Measurements from ENCODE around the gene LGALS12.

Gene LGALS12

DNA sequence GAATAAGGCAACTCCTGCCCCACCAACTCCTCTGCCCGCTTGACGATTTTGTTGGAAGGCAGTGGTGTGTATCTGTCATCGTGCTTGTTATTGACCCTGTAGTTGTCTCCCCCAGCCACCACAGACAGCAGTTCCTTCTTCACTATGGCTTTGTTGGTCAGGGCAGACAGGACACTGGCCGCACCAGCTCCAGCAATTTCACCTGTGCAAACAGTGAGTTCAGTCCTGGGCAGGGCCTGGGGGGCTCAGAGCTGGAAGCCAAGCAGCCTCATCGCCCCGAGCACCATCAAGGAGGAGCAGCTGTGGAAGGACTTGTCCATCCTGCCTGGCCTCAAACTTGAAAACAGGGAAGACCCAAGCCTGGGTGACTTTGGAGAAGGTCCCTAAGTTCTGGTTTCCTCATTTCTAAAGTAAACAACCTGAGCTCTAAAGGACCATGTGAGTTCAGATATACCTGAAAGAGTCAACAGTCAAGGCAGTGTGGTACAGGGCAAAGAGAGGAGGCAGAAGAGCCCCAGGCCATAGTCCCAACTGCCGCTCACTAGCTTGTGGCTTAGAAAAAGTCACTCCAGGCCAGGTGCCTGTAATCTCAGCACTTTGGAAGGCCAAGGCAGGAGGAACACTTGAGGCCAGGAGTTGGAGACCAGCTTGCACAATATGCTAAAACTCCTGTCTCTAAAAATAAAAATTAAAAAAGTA lies 52.7 kb downstream of the LGALS12 start:
- peaks cover 74% of the 10 kb centered on the region for H3K4me1 Mint-ChIP-seq
- no peaks in the 10 kb centered on the region for H3K36me3 Mint-ChIP-seq
- no peaks in the 10 kb centered on the region for H3K27me3 Mint-ChIP-seq
- H3K4me3 Mint-ChIP-seq, result no peak overlapping the region
- no peak overlapping the region for H3K27ac Mint-ChIP-seq
- H3K9me3 Mint-ChIP-seq, result no peaks in the 10 kb centered on the region

DNA sequence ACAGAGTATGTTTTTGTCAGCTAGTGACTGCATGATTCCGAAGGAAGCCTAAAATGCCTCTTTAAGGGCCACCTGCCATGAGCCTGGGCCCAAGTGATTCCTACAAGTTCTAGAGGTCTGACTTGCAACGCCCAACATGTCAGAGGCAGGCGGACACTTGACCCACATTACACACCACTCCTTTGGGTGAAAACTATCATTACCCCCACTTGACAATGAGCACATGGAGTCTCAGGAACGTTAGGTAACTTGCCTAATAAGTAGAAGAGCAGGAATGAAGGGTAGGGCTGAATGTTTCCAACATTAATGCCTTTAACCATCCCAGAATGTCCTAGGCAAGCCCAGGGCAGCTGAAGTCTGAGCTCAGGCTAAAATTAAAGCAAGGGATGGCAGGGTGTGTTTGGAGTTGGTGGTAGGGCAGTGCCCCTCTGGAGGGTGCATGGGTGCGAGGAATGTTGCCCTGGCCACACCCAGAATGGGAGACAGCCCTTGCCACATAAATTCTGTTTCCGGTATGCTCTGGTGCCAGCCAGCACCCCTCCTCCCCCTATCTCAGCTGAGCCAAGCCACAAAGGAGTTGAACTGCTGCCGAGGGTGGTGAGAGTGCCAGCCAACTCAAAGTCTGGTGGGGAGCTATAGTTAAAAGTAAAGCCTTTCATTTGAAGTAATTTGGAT lies 54.8 kb downstream of the LGALS12 start:
- H3K36me3 Mint-ChIP-seq, result no peaks in the 10 kb centered on the region
- no peaks in the 10 kb centered on the region for H3K9me3 Mint-ChIP-seq
- H3K4me1 Mint-ChIP-seq, result peaks cover 73% of the 10 kb centered on the region
- peak overlapping the region; percentile 27 for H3K4me3 Mint-ChIP-seq
- peak overlapping the region; percentile 19 for H3K27ac Mint-ChIP-seq
- H3K27me3 Mint-ChIP-seq, result no peaks in the 10 kb centered on the region

DNA sequence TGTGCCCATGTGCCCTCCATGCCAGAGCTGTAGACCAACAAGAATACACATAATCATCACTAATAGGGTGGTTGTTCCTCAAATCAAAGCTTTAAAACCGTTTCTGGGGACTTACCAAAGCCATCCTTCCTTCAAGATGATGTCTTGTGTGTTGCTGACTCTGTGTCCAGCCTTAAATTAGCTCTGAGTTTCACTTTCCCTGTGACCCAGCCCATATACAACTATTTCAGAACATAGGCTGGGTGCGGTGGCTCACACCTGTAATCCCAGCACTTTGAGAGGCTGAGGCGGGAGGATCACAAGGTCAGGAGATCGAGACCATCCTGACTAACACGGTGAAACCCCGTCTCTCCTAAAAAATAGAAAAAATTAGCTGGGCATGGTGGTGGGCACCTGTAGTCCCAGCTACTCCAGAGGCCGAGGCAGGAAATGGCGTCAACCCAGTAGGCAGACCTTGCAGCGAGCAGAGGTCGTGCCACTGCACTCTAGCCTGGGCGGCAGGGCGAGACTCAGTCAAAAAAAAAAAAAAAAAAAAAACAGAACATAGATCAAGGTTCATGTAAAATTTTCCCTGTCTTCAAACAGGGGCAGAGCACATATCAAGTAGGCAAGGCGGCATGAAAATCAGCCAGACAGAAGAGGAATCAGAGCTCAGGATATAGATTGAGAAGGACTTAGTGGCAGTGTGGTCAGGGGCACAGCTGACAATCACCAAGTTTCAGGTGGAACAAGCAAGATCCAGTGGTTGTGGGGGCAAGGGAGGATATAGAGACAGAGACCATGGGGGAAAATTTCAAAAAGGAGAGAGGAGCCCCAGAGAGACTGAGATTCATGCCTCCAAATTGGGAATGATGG lies 57.5 kb downstream of the LGALS12 start, which contains the start of gene PLAAT2:
Gene PLAAT2 (minus strand): TSS at position 179 of the 855 bp plus-strand sequence. CDS start 55 bp downstream, at position 124.
- Mint-ChIP-seq H3K4me3 (peak within 1 kb of the TSS; percentile 37), H3K27me3 (no peaks in the 10 kb centered on the region), H3K4me1 (peaks cover 73% of the 10 kb centered on the region), H3K36me3 (no peaks in the 10 kb centered on the region), H3K27ac (peak within 1 kb of the TSS; percentile 51), H3K9me3 (no peaks in the 10 kb centered on the region)

- Mint-ChIP-seq H3K4me1 (peaks cover 72% of the 10 kb centered on the region), H3K36me3 (no peaks in the 10 kb centered on the region), H3K27ac (peak overlapping the region; percentile 38), H3K9me3 (no peaks in the 10 kb centered on the region), H3K27me3 (no peaks in the 10 kb centered on the region), H3K4me3 (peak overlapping the region; percentile 37)
These were observed 58.3 kb downstream of the LGALS12 start for GRCh38 chr11:63564056-63564774.

DNA sequence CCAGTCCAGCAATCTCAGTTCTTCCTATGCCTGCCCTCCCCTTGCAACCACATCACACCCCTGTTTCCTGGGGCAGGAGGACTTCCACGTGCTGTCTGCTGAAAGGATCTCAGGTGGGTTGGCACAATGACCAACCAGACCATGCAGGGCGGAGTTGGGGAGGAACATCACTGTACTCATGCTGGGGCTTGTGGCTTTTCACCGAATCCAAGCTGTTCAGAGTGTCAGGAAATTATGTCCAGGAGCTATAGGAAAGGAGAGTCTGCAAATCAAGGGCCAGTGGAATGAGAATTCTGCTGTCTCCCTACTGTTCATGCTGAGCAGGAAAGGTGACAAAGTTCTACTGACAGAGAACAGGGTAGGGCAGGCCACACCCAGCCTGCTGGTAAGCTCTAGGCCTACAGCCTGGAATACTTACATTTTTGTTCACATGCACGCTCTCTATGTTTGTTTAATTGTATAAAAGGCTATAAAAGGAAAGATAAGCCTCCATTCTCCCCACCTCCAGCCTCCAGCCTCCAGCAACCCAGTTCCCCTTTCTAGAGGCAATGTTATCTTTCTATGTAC lies 59.0 kb downstream of the LGALS12 start:
- Mint-ChIP-seq H3K27ac (no peak overlapping the region), H3K9me3 (no peaks in the 10 kb centered on the region), H3K4me1 (peaks cover 65% of the 10 kb centered on the region), H3K4me3 (peak overlapping the region; percentile 19), H3K36me3 (no peaks in the 10 kb centered on the region), H3K27me3 (no peaks in the 10 kb centered on the region)

Data from activated naive CD4-positive, alpha-beta T cell treated with anti-CD3 and anti-CD28 coated beads, Interleukin-2, amount 50 U/mL, for 24 hours (primary cell).